GM21717 (cell line): Measurements from ENCODE around the gene KLHDC8B.
"Not testable (repeated sequence)": the region's sequence is repeated elsewhere in the genome, so short reads cannot be mapped to it uniquely, and the experiment has no call there.

Experiments
- ATAC-seq: cut with Tn5 transposase; IDR thresholded peaks from one replicate; pipeline ENCODE4 v1.9.1; 2021; ENCODE audit warnings: mild to moderate bottlenecking, moderate library complexity; ENCODE audit not compliant: unreplicated experiment

KLHDC8B gene

GRCh38 chr3:49181351-49181750 is 10.0 kb downstream of the KLHDC8B start:
- no peak for ATAC-seq

GRCh38 chr3:49182682-49183081 is 11.3 kb downstream of the KLHDC8B start:
- ATAC-seq = no peak

GRCh38 chr3:49183873-49184272 is 12.5 kb downstream of the KLHDC8B start:
- no peak for ATAC-seq

- no peak for ATAC-seq
Measured at GRCh38 chr3:49191741-49192140, 20.3 kb downstream of the KLHDC8B start.

GRCh38 chr3:49198161-49198560 is 26.8 kb downstream of the KLHDC8B start:
- ATAC-seq = no peak

GRCh38 chr3:49198611-49199230 is 27.3 kb downstream of the KLHDC8B start:
- ATAC-seq = no peak

GRCh38 chr3:49199239-49199899 is 28.0 kb downstream of the KLHDC8B start:
- no peak for ATAC-seq

GRCh38 chr3:49199900-49200281 is 28.5 kb downstream of the KLHDC8B start:
- ATAC-seq = no peak

- no peak for ATAC-seq
Measured at GRCh38 chr3:49213541-49213943, 42.1 kb downstream of the KLHDC8B start.

GRCh38 chr3:49213998-49214397 is 42.6 kb downstream of the KLHDC8B start:
- ATAC-seq = no peak

GRCh38 chr3:49216687-49217086 is 45.3 kb downstream of the KLHDC8B start:
- ATAC-seq = not testable (repeated sequence)

- ATAC-seq = not testable (repeated sequence)
Measured at GRCh38 chr3:49217108-49217507, 45.7 kb downstream of the KLHDC8B start.

- ATAC-seq = no peak
Measured at GRCh38 chr3:49217688-49218470, 46.5 kb downstream of the KLHDC8B start.

- not testable (repeated sequence) for ATAC-seq
Measured at GRCh38 chr3:49218471-49218989, 47.1 kb downstream of the KLHDC8B start.

- ATAC-seq = no peak
Measured at GRCh38 chr3:49219132-49219531, 47.7 kb downstream of the KLHDC8B start.

GRCh38 chr3:49220985-49221563 is 49.7 kb downstream of the KLHDC8B start:
- not testable (repeated sequence) for ATAC-seq

GRCh38 chr3:49222002-49222401 is 50.6 kb downstream of the KLHDC8B start:
- no peak for ATAC-seq
